ENCODE measurements around the gene LRRC32. TPM values are rescaled to one million over a fixed set of nuclear protein-coding genes. Genes with fewer than 3 reads are reported as not detected.

Gene LRRC32
- total and polyA plus RNA-seq, 2 of the 4 experiments (the other 2 are of a cell fraction) = 5.2 to 13.7 TPM

DNA sequence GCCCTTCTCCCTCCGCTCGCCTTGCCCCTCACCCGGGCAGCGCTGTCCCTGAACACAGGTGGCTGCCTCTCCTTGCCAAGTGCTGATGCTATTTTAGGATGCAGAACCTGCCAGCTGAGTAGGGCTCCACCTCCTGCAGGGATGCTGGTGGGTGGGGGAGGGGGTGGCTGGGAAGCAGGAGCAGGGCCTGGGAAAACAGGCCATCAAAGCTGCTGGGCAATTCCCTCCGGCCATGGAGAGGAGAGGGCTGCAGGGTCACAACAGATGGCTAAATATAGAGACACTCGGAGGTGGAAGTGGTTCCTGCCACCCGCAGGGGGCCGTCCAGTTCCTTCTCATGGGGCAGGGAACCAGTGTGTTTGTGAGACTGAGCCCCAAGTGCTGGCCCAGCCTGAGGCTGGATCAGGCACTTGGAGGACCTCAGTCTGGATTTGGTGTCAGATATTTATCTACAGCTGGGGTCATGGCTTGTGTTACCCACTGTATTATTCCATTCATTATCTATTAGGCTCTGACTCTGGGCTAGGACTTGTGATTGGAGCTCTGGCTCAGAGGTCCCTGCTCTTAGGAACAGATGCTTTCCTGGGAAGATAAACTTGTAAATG, 59.6 kb downstream of the LRRC32 start:
- CTCF ChIA-PET = no interaction called here

More for the DNA sequence above, 59.6 kb downstream of the LRRC32 start:
- H3K9ac ChIP-seq (ENCODE audit: low read depth, low read length) = no peak overlapping the region
- no peak overlapping the region for H3K14ac ChIP-seq (replicated peaks; ENCODE audit: low read depth, low read length)
- H3K18ac ChIP-seq (ENCODE audit: low read depth, low read length) = no peak overlapping the region
- H3K36me3 ChIP-seq (ENCODE audit: control insufficient read depth, insufficient read depth, low read length) = no peaks in the 10 kb centered on the region
- no peak overlapping the region for H2BK20ac ChIP-seq (ENCODE audit: low read depth, low read length)
- H3K9me1 ChIP-seq (ENCODE audit: insufficient read depth, low read length) = no peaks in the 10 kb centered on the region
- no peaks in the 10 kb centered on the region for H3K9me3 ChIP-seq (ENCODE audit: control insufficient read depth, insufficient read depth, low read length)
- no peak overlapping the region for H3K4me3 ChIP-seq (ENCODE audit: insufficient read depth, low read depth, low read length)
- no peak overlapping the region for H4K8ac ChIP-seq (ENCODE audit: low read depth in 2 of 2, low read length in 2 of 2)
- no peak overlapping the region for H3K56ac ChIP-seq (ENCODE audit: extremely low read depth, insufficient read depth, low read length)
- no peak overlapping the region for H2BK120ac ChIP-seq (ENCODE audit: low read depth, low read length)
- H3K4me1 ChIP-seq (ENCODE audit: control insufficient read depth, insufficient read depth, low read length) = peaks cover 2% of the 10 kb centered on the region; the same call in 1 of the 2 replicates
- dilution Hi-C loops (cut with HindIII; ENCODE audit: low sequenced_read_pairs, unreplicated experiment) (no loop called here), intact Hi-C loops (cut with micrococcal nuclease) (no loop called here), in situ Hi-C loops (cut with MboI; ENCODE audit: low sequenced_read_pairs) (no loop called here)
- no peak overlapping the region for H3K23ac ChIP-seq (ENCODE audit: low read depth, low read length)
- H2AFZ ChIP-seq (replicated peaks; ENCODE audit: low read length, poor library complexity) = no peak overlapping the region
- H4K20me1 ChIP-seq (ENCODE audit: insufficient read depth, low read length) = no peaks in the 10 kb centered on the region
- ATAC-seq (ENCODE audit: low read depth) (no peak), DNase-seq (no peak)
- H2AK9ac ChIP-seq (replicated peaks; ENCODE audit: low read depth, low read length, poor library complexity) = no peak overlapping the region
- no peak overlapping the region for H3K4me2 ChIP-seq (ENCODE audit: low read depth, low read length)
- WGBS, 2 experiments (ENCODE audit: extremely low coverage in 2 of 2, insufficient read length in 1 of 2) = 50% methylated on average over 1 of the region's 8 CpGs; no CpG with 5 or more reads in 1 of the 2 experiments
- no peaks in the 10 kb centered on the region for H3K79me1 ChIP-seq (ENCODE audit: low read depth in 1 of 2, low read length in 2 of 2)
- H3K27me3 ChIP-seq (ENCODE audit: control insufficient read depth, insufficient read depth, low read length) = no peaks in the 10 kb centered on the region
- no peak overlapping the region for H2AK5ac ChIP-seq (ENCODE audit: low read depth, low read length)
- H3K4ac ChIP-seq (ENCODE audit: low read depth, low read length) = no peak overlapping the region
- no TSS peak for BruUV-seq (replicated peaks)
- no peak overlapping the region for H3K27ac ChIP-seq (ENCODE audit: insufficient read depth, low read length)
- TF ChIP-seq, protein P1, sequence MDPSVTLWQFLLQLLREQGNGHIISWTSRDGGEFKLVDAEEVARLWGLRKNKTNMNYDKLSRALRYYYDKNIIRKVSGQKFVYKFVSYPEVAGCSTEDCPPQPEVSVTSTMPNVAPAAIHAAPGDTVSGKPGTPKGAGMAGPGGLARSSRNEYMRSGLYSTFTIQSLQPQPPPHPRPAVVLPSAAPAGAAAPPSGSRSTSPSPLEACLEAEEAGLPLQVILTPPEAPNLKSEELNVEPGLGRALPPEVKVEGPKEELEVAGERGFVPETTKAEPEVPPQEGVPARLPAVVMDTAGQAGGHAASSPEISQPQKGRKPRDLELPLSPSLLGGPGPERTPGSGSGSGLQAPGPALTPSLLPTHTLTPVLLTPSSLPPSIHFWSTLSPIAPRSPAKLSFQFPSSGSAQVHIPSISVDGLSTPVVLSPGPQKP (IDR thresholded peaks at IDR 0.05; ENCODE audit: borderline replicate concordance, low read depth, low read length) = no peak
- TF ChIP-seq, protein P2, sequence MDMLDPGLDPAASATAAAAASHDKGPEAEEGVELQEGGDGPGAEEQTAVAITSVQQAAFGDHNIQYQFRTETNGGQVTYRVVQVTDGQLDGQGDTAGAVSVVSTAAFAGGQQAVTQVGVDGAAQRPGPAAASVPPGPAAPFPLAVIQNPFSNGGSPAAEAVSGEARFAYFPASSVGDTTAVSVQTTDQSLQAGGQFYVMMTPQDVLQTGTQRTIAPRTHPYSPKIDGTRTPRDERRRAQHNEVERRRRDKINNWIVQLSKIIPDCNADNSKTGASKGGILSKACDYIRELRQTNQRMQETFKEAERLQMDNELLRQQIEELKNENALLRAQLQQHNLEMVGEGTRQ (IDR thresholded peaks at IDR 0.05; ENCODE audit: low read depth, low read length) = no peak
- TF ChIP-seq, protein P3, sequence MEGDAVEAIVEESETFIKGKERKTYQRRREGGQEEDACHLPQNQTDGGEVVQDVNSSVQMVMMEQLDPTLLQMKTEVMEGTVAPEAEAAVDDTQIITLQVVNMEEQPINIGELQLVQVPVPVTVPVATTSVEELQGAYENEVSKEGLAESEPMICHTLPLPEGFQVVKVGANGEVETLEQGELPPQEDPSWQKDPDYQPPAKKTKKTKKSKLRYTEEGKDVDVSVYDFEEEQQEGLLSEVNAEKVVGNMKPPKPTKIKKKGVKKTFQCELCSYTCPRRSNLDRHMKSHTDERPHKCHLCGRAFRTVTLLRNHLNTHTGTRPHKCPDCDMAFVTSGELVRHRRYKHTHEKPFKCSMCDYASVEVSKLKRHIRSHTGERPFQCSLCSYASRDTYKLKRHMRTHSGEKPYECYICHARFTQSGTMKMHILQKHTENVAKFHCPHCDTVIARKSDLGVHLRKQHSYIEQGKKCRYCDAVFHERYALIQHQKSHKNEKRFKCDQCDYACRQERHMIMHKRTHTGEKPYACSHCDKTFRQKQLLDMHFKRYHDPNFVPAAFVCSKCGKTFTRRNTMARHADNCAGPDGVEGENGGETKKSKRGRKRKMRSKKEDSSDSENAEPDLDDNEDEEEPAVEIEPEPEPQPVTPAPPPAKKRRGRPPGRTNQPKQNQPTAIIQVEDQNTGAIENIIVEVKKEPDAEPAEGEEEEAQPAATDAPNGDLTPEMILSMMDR (conservative IDR thresholded peaks at IDR 0.05; ENCODE audit: low read depth, low read length) = no peak
- TF ChIP-seq RCOR1 (IDR thresholded peaks at IDR 0.05; ENCODE audit: insufficient replicate concordance, low read length) (no peak), BHLHE40 (IDR thresholded peaks at IDR 0.05; ENCODE audit: low read depth, low read length) (no peak), SMC3 (IDR thresholded peaks at IDR 0.05; ENCODE audit: low read depth, low read length) (no peak), POLR2A (IDR thresholded peaks at IDR 0.05; ENCODE audit: low read depth, low read length) (no peak), MAZ (IDR thresholded peaks at IDR 0.05; ENCODE audit: borderline replicate concordance, low read depth, low read length) (no peak), MAFK (IDR thresholded peaks at IDR 0.05; ENCODE audit: low read depth, low read length) (no peak), CEBPB (IDR thresholded peaks at IDR 0.05; ENCODE audit: low read depth, low read length) (no peak), RAD21 (IDR thresholded peaks at IDR 0.05; ENCODE audit: low read length) (no peak), NFE2L2 (IDR thresholded peaks at IDR 0.05; ENCODE audit: low read depth, low read length) (no peak), CHD1 (IDR thresholded peaks at IDR 0.05; ENCODE audit: low read depth, low read length) (no peak), RFX5 (IDR thresholded peaks at IDR 0.05; ENCODE audit: low read depth, low read length) (no peak), FOS (IDR thresholded peaks at IDR 0.05; ENCODE audit: low read depth, low read length) (no peak), MXI1 (IDR thresholded peaks at IDR 0.05; ENCODE audit: borderline replicate concordance, low read depth, low read length) (no peak)
- H2BK15ac ChIP-seq (ENCODE audit: low read depth, low read length) = no peak overlapping the region; the same call in 2 of the 3 replicates
- no peak overlapping the region for H2BK5ac ChIP-seq (ENCODE audit: low read depth, low read length, poor library complexity, severe bottlenecking)
- POLR2A ChIA-PET (ENCODE audit: unreplicated experiment) = no interaction called here
- no peak overlapping the region for H4K91ac ChIP-seq (ENCODE audit: insufficient read depth, low read depth, low read length)
- no peak overlapping the region for H4K5ac ChIP-seq (ENCODE audit: low read depth, low read length)

Data from IMR-90 (cell line).